ENCODE measurements around the gene ZNF398.

DNA sequence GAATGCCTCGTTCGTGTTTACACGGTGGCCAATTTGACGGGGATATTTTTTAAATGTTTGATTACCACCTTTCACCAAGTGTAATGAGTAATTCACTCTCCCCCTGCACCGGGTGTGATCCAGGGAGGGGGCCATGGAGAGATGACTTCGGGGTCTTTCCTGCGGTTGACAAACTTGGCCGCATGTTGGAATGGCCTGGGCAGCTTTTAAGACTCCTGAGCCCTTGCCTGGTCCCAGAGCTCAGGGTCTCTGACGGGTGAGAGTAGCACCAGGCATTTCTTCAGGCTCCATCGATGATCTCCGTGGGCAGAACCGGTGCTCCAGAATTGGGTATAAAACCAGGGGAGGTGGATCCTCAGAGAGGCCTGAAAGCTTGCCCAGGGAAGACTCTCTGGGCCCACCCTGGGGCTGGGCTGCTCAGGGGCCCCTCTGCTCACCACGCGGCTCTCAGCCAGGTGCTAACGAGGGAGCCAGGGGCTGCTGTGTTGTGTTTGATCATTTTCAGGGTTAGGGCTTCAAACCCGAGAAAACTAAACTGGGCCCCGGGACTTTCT is 49.0 kb downstream of the ZNF398 start:
- no peak for TF ChIP-seq POLR2A (IDR thresholded peaks at IDR 0.05)
- TF ChIP-seq, protein P1, sequence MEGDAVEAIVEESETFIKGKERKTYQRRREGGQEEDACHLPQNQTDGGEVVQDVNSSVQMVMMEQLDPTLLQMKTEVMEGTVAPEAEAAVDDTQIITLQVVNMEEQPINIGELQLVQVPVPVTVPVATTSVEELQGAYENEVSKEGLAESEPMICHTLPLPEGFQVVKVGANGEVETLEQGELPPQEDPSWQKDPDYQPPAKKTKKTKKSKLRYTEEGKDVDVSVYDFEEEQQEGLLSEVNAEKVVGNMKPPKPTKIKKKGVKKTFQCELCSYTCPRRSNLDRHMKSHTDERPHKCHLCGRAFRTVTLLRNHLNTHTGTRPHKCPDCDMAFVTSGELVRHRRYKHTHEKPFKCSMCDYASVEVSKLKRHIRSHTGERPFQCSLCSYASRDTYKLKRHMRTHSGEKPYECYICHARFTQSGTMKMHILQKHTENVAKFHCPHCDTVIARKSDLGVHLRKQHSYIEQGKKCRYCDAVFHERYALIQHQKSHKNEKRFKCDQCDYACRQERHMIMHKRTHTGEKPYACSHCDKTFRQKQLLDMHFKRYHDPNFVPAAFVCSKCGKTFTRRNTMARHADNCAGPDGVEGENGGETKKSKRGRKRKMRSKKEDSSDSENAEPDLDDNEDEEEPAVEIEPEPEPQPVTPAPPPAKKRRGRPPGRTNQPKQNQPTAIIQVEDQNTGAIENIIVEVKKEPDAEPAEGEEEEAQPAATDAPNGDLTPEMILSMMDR (IDR thresholded peaks at IDR 0.05): no peak

All from uterus (tissue), 2 donors.